ENCODE results near the gene CASP14.
"Not testable (repeated sequence)": the region's sequence is repeated elsewhere in the genome, so short reads cannot be mapped to it uniquely, and the experiment has no call there.

The CASP14 gene

DNA sequence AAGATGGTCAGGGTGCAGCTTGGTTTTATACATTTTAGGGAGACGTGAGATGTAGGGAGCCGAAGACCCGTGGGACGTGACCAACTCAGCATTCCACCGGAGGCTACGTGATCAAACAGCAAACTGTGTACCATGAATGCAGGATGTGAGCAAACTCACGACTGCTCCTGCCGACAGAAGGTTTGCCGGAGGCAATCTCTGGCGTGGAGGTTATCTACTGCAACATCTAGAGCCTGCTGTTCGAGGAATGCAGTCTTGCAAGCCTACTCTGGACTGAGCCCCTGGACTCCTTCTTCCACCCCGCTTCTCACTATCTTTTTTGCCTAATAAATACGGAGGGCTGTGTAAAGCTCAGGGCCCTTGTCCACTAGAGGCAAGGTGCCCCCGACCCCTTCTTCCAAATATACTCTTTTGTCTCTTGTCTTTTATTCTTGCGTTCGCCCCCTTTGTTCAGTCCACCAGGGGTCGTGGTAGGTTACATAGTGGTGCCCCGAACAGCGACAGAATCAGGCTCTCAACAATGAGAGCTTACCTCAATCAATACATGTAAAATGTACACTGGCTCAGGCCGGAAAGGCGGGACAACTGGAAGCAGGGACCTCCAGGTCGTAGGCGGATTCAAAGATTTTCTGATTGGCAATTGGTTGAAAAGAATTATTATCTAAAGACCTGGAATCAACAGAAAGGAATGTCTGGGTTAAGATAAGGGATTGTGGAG is 23.8 kb downstream of the CASP14 start:
- no peak for FAIRE-seq

DNA sequence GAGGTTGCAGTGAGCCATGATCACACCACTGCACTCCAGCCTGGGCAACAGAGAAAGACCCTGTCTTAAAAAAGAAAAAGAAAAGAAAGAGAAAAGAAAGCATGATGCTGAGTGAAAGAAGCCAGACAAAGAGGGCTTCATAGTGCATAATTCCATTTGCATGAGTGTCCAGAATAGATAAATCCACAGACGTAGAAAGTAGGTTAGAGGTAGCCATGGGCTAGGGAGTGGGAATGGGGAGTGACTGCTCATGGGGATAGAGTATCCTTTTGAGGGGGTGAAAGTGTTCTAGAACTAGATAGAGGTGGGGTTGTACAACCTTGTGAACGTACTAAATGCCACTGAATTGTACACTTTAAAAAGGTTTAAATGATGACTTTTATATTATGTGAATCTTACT is 25.1 kb downstream of the CASP14 start:
- no peak for FAIRE-seq

DNA sequence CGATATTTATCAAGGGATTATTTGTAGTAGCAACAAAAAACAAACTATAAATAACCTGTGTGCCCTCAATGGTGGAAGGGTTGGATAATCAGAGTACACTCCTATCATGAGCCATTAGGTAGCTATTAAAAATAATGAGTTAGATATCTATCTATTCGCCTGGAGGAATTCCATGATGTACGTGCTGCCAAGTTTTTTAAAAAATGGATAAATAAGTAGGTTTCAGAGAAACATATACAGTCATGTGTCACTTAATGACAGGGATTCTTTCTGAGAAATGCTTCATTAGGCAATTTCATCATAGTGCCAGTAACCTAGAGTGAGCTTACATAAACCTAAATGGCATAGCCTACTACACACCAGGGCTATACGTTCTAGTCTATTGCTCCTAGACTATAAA is 26.5 kb downstream of the CASP14 start:
- FAIRE-seq = no peak

DNA sequence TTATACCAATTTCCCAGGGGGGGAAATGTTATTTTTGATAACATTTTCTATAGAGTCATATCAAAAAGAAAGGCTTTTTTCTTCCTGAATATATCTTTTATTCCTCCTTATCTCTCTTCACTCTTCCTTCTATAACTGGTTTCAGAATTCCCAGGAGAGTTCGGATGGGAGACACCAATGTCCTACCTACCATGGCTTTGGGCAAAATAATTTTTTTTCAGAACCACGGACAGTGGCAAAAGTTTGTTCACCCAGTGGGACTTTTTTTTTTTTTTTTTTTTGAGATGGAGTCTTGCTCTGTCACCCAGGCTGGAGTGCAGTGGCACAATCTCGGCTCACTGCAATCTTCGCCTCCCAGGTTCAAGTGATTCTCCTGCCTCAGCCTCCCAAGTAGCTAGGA is 30.7 kb downstream of the CASP14 start:
- not testable (repeated sequence) for FAIRE-seq

DNA sequence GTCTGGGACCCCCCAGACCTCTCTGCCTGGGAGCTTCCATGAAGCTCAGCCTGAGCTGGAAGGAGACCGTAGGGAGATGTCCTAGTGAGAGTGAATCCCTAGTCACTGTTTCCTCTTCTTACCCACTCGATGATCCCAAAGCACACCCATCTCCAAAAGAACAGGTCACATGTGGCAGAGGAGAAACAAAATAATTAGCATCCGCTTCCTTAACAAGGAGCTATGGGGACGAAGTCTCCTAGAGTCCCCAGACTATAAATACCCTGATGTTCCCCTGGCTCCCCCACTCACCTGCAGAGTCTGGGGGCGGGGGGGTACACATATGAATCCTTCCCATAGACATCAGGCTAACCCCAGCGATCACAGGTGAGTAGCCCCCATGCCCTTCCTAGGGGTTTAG is 32.6 kb downstream of the CASP14 start, which contains the start of gene OR1I1:
OR1I1 (plus strand) TSS at position 301 of the 400 bp plus-strand sequence. CDS start 4,855 bp downstream, outside the sequence.
- FAIRE-seq = no peak

DNA sequence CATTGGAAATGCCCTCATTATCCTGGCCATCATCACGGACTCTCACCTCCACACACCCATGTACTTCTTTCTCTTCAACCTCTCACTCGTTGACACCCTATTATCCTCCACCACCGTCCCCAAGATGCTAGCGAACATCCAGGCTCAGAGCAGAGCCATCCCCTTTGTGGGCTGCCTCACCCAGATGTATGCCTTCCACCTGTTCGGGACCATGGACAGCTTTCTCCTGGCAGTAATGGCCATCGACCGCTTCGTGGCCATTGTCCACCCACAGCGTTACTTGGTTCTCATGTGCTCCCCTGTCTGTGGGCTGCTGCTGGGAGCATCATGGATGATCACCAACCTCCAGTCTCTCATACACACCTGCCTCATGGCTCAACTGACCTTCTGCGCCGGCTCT is 37.9 kb downstream of the CASP14 start:
- no peak for FAIRE-seq

DNA sequence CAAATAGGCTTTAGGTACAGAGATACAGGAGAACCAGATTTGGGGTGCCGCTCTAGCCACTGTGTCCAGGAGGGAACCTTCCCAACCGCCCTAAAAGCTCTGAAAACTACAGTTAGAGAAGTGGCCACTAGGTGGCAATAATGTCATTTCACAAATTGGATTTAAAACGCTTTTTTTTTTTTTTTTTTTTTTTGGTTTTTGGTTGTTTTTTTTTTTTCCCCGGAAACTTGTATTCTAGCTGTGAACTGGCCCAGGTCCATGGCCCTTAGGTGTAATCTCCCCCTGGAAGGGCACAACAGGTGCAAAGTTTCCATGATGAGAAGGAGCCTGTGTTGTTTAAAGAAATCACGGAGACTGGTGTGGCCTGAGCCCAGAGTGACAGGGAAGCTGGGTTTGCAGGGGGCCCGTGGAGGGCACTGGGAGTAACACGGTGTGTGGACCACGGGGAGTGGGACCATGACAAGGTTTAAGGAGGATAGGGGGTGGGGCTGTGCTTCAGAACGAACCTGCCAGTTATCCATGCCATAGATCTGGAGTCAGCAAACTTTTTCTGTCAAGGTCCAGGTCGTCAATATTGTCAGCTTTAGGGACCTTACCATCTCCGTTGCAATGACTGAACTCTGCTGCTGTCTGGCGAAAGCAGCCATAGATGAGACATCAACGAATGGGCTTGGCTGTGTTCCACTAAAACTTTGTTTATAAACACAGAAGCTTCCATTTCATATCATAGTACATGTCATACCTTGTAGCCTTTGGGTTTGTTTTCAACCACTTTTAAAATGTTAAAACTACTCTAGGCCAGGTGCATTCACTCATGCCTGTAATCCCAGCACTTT is 42.9 kb downstream of the CASP14 start:
- FAIRE-seq = no peak

DNA sequence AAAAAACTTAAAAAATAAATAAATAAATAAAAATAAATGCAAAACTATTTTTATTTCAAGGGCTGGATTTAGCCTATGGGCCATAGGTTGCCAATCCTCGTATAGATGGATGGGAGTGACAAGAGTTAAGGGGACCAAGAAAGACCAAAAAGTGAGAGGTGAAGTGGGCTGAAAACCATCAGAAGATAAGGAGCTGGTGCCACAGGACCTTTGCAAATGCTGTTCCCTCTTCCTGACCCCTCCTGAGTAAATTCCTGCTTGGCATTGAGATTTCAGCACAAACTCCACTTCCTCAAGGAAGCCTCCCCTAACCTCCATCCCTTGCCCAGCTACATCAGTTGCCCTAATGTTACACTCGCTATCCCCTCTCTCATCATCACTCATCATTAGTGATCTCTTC is 43.7 kb downstream of the CASP14 start:
- no peak for FAIRE-seq

DNA sequence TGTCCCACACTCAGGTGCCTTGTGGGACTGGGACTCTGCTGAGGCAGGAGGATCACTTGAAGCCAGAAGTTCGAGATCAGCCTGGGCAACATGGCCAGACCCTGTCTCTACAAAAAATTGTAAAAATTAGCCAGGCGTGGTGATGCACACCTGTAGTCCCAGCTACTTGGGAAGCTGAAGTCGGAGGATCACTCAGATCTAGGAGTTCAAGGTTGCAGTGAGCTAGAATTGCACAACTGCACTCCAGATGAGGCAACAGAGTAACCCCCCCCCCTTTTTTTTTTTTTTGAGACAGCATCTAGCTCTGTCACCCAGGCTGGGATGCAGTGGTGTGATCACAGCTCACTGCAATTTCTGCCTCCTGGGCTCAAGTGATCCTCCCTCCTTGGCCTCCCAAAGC is 46.9 kb downstream of the CASP14 start:
- FAIRE-seq = no peak

DNA sequence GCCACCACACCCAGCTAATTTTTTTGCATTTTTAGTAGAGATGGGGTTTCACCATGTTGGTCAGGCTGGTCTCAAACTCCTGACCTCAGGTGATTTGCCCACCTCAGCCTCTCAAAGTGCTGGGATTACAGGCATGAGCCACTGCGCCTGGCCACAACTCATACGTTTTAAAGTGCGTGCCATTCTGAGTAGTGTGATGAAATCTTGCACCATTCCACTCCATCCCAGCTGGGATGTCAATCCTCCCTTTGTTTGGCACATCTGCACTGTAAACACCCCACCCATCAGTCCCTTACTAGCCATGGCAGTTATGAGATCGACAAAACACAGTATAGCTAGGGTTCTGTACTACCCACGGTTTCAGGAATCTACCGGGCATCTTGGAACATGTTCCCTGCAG is 48.7 kb downstream of the CASP14 start:
- FAIRE-seq = not testable (repeated sequence)

DNA sequence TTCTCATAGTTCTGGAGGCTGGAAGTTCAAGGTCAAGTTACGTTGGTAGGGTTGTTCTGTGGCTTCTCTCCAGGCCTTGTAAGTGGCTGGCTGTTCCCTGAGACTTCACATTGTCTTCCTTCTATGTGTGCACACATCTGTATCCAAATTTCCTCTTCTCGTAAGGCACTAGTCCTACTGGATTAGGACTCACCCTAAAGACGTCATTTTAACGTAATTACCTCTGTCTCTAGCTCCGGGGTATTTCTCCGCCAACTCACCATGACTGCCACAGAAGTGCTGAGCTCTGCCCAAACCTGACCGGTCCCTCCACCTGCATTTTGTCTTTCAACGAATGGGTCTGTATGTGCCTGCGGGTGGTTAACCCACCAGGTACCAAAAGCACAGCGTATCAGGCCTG is 49.2 kb downstream of the CASP14 start:
- FAIRE-seq = no peak

DNA sequence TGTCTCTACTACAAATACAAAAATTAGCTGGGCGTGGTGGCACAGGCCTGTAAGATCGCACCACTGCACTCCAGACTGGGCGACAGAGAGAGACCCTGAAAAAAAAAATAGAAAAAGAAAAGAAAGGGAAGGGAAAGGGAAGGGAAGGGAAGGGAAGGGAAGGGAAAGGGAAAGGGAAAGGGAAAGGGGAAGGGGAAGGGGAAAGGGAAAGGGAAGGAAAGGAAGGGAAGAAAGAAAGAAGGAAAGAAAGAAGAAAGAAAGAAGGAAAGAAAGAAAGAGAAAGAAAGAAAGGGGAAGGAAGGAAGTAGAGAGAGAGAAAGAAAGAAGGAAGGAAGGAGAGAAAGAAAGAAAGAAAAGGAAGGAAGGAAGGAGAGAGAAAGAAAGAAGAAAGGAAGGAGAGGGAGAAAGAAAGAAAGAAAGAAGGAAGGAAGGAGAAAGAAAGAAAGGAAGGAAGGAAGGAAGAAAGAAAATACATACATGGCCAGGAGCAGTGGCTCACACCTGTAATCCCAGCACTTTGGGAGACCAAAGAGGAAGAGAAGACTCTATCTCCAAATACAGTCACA is 49.8 kb downstream of the CASP14 start:
- FAIRE-seq = no peak

DNA sequence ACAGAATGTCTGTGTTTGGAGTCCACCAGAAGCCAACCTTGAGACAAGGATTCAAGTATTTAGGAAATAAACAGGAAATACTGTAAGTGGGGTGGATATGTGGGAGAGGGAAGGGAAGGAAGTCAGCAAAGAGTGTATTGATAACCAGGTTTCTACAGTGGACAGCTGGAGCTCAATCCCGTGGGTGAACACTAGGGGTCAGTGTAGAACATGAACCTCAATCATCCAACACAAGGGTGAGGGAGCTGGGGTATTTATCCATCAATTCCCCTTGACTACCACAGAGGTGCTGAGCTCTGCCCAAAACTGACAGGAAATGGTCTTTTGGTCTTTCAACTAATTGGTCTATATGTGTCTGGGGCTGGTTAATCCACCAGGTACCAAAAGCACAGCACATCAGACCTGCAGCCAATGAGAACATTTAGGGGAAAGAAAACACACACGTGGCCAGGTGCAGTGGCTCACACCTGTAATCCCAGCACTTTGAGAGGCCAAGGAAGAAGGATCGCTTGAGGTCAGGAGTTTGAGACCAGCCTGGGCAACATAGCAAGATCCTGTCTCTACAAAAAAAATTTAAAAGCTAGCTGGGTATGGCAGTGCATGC is 52.3 kb downstream of the CASP14 start:
- FAIRE-seq = no peak

DNA sequence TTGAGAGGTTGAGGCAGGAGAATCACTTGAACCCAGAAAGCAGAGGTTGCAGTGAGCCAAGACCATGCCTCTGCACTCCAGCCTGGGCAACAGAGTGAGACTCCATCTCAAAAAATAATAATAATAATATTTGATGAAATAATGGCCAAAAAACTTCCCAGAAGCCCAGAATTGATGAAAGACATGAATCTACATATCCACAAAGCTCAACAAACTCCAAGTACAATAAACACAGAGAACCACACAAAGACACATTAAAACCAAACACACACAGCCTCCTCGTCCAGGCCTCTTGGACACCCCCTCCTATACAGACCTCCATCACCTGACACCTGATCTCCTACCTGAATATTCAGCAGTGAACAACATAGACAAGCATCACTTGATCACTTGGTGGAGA is 54.7 kb downstream of the CASP14 start:
- FAIRE-seq = no peak

DNA sequence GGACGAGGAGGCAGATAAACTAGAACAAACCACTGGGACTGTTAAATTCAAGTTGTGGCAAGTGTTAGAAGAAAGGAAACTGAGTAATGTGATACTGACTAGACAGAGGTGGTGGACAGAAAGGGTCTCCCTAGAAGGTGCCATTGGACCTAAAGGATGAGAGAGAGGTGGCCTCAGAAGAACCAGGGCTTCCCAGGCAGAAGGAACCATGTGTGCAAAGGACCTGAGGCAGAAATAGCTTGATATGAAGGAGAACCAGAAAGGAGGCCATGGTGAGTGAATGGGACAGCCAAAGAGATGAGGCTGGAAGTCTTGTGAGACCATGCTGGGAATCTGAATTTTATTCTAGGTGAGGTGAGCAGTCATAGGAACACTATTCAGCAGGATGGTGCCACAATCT is 55.1 kb downstream of the CASP14 start:
- no peak for FAIRE-seq

DNA sequence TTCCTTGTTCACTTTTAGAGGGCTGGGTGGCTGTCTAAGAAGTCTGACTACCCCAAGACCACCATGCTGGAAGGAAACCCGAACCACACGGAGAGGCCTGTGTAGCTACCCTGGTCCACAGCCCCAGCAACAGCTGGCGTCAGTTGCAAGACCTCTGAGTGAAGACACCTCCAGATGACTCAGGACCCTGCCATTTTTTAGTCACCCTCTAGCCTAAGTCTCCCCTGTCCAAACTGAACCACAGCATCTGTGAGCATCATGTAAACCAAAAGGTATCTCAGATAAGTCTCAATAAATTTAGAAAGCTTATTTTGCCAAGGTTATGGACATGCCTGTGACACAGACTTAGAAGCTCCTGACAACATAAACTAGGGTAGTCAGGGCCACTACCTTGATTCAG is 55.8 kb downstream of the CASP14 start:
- no peak for FAIRE-seq

DNA sequence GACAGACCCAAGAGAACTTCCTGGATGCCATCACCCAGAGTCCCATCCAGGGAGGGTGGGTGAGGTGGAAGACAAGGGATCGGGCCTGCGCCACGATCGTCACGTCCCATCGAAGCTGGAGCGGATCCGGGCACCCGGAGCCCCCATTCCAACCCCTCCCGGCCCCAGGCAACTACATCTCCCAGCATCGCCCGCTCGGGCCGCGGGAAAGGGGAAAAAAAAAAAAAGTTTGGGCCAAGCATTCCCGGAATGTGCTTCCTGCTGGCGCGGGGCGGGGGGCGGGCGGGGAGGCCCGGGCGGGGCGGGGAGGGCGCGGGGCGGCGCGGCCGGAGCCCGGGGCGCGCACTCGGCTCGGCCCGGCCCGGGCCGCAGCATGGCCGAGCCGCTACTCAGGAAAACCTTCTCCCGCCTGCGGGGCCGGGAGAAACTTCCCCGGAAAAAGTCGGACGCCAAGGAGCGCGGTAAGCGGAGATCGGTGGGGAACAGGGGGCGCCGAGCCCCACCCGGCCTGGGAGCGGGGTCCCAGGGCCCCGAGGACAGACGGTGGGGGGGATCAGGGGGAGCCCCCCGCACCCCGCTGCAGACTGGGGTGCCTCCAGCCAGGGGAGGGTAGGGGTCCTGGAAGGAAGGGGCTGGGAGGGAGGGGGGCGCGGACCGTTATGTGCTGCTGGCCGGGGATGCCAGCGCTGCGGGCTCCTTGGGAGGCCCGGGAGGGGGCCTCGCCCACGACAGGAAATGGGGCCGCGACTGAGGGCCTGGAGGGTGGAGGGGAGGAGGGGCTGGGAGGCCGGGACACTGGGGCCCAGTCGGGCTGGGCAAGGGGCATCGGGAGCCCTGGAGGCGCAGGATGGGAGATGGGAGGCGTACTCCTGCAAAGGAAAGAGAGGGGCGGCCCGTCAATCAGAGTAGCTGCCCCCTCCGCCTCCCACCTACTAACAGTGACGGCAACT is 58.1 kb downstream of the CASP14 start, which contains the start of gene SYDE1:
SYDE1 (plus strand) TSS at position 341 of the 950 bp plus-strand sequence; CDS start at position 374, 33 bp downstream.
- no peak for FAIRE-seq
